Measurements from ENCODE around the gene RTN1.

Gene RTN1

DNA sequence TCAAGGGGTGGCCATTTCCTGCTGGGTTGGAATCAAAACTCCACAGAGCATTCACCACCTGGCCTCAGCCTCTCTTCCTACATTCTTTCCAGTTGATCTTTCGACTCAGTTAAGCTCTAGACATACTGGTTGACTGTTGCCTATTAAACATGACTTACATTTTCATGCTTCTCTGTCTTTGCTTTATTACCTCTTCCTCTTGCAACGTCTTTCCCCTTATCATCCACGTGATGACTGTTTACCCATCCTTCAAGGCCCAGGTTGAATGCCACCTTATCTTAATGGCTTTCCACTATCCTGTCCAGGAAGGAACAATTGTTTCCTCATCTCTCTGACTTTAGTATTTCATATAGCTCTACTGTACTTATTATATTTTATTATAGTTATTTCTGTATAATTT, 269.5 kb downstream of the RTN1 start:
- Histone ChIP-seq H3K23ac (ENCODE audit: low read length) (no peak overlapping the region), H3K36me3 (ENCODE audit: control insufficient read depth, insufficient read depth, low read length) (no peaks in the 10 kb centered on the region), H2BK15ac (replicated peaks; ENCODE audit: low read depth) (no peak overlapping the region), H3K79me1 (ENCODE audit: low read length) (no peaks in the 10 kb centered on the region), H2AK5ac (ENCODE audit: low read length) (no peak overlapping the region), H4K8ac (ENCODE audit: low read depth, low read length) (no peak overlapping the region), H3K4me2 (ENCODE audit: low read length) (no peak overlapping the region), H3K27me3 (ENCODE audit: insufficient read depth, low read length, poor library complexity) (no peaks in the 10 kb centered on the region), H2BK120ac (ENCODE audit: low read depth, low read length) (no peak overlapping the region), H3K27ac (ENCODE audit: low read depth, low read length) (no peak overlapping the region), H3K79me2 (ENCODE audit: control insufficient read depth, insufficient read depth, low read length) (no peaks in the 10 kb centered on the region), H3K18ac (ENCODE audit: low read length) (no peak overlapping the region), H2BK5ac (ENCODE audit: low read length) (no peak overlapping the region), H3K4me3 (ENCODE audit: low read length) (no peak overlapping the region), H3K9ac (ENCODE audit: low read length) (no peak overlapping the region), H3K4me1 (ENCODE audit: control insufficient read depth, low read depth, low read length) (no peaks in the 10 kb centered on the region), H3K4ac (ENCODE audit: low read depth, low read length) (no peak overlapping the region), H3K56ac (ENCODE audit: low read length) (no peak overlapping the region), H4K5ac (ENCODE audit: low read length) (no peak overlapping the region)
- DNase-seq: no peak
- no CpG with 5 or more reads among the region's 3 CpGs for WGBS (ENCODE audit: extremely low coverage, insufficient coverage, low lambda C conversion rate)

DNA sequence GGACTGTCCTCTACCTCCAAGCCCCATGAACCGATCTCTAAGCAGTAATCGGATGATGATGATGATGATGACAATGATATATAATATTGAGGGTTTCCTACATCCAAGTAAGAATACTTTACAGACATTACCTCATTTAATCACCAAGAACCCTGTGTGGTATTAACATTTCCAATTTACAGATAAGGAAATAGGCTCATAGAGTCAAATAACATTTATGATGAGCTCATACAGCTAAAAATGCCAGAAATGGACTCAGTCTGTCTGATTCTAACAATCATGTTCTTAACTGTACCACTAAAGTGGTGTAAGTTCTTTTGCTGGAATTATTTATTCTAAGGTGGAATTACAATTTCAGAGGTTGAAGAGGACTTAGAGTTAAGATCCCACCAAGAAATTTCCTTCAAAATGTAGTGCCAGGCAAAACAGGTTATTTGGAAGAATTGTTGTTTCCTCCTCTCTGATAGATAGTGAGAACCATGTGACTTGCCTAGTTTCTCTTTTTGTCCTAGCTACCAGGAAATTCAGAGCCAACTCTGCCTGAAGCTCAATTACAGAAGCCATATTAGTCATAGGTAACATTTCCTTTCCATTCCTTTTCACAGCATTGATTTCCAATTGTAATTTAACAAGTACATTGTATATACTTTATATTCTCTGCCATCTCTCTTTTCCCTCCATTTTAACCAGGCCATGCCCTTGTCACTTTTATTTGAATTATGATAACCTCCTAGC, 270.2 kb downstream of the RTN1 start:
- H2BK15ac ChIP-seq (replicated peaks; ENCODE audit: low read depth): no peak overlapping the region

DNA sequence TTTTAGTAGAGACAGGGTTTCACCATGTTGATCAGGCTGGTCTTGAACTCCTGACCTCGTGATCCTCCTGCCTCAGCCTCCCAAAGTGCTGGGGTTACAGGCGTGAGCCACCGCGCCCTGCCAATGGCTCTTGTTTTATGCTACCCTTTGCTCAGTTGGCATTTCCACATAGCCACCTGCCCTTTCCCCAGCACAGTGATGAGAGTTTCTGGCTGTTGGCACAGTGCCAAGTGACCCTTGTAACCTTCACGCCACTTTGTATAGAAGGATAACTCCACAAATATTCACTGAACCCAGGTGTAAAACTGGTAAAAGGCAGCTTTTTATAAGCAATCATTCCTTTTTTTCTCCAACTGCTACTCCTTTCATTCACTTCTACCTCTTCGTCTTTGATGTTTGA, 275.5 kb downstream of the RTN1 start:
- no peak for DNase-seq
- no peak overlapping the region for H3K56ac ChIP-seq (ENCODE audit: low read length)

More for the DNA sequence above, 270.2 kb downstream of the RTN1 start:
- Histone ChIP-seq H3K4me3 (ENCODE audit: low read length) (no peak overlapping the region), H3K27ac (ENCODE audit: low read depth, low read length) (no peak overlapping the region), H3K18ac (ENCODE audit: low read length) (no peak overlapping the region), H3K36me3 (ENCODE audit: control insufficient read depth, insufficient read depth, low read length) (no peaks in the 10 kb centered on the region), H3K4me2 (ENCODE audit: low read length) (no peak overlapping the region), H4K5ac (ENCODE audit: low read length) (no peak overlapping the region), H2AK5ac (ENCODE audit: low read length) (no peak overlapping the region), H3K4me1 (ENCODE audit: control insufficient read depth, low read depth, low read length) (no peaks in the 10 kb centered on the region), H2BK120ac (ENCODE audit: low read depth, low read length) (no peak overlapping the region), H3K9ac (ENCODE audit: low read length) (no peak overlapping the region), H4K8ac (ENCODE audit: low read depth, low read length) (no peak overlapping the region), H3K56ac (ENCODE audit: low read length) (no peak overlapping the region), H3K4ac (ENCODE audit: low read depth, low read length) (no peak overlapping the region), H3K79me2 (ENCODE audit: control insufficient read depth, insufficient read depth, low read length) (no peaks in the 10 kb centered on the region), H3K27me3 (ENCODE audit: insufficient read depth, low read length, poor library complexity) (no peaks in the 10 kb centered on the region), H3K23ac (ENCODE audit: low read length) (no peak overlapping the region), H2BK5ac (ENCODE audit: low read length) (no peak overlapping the region), H3K79me1 (ENCODE audit: low read length) (no peaks in the 10 kb centered on the region)
- DNase-seq: no peak
- no CpG with 5 or more reads among the region's 2 CpGs for WGBS (ENCODE audit: extremely low coverage, insufficient coverage, low lambda C conversion rate)

DNA sequence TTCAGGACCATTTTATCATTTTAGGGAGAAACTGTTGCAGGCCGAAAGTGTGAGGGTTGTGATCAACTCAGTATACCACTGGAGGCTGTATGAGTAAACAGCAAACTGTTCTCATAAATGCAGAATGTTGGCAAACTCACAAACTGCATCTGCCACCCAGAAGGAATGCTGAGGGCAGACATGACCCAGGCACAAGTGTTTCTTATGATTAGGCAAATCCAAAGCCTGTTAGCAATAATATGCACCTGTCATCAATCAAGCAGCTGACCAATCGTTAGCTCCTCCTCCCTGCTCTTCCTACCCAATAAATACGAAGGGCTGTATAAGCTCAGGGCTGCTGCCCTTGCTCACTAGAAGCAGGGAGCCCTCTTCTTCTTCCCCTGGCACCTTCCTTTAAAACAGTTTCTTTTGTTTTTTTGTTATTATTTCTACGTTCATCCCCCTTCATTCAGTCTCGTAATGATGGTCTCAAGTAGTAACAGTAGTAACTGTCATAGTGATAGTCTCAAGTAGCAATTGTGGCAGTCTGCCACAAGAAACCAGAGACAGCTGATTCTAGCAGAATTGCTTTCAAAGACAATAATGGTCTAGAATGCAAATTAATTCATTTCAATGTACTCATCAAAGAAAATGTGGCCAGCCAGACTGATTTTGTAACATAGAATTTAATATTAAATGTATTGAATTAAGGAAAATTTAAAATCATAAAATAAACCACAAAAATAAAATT, 278.8 kb downstream of the RTN1 start:
- H3K27me3 ChIP-seq (ENCODE audit: insufficient read depth, low read length, poor library complexity): no peaks in the 10 kb centered on the region
- DNase-seq: no peak
- no peak overlapping the region for H3K23ac ChIP-seq (ENCODE audit: low read length)
- no peak overlapping the region for H3K27ac ChIP-seq (ENCODE audit: low read depth, low read length)
- H3K56ac ChIP-seq (ENCODE audit: low read length): no peak overlapping the region
- H2AK5ac ChIP-seq (ENCODE audit: low read length): no peak overlapping the region
- WGBS (ENCODE audit: extremely low coverage, insufficient coverage, low lambda C conversion rate): no CpG with 5 or more reads among the region's 5 CpGs
- H2BK15ac ChIP-seq (replicated peaks; ENCODE audit: low read depth): no peak overlapping the region
- no peaks in the 10 kb centered on the region for H3K36me3 ChIP-seq (ENCODE audit: control insufficient read depth, insufficient read depth, low read length)
- no peak overlapping the region for H2BK120ac ChIP-seq (ENCODE audit: low read depth, low read length)
- no peak overlapping the region for H3K4me2 ChIP-seq (ENCODE audit: low read length)
- no peak overlapping the region for H3K9ac ChIP-seq (ENCODE audit: low read length)
- H3K18ac ChIP-seq (ENCODE audit: low read length): no peak overlapping the region
- H3K79me1 ChIP-seq (ENCODE audit: low read length): no peaks in the 10 kb centered on the region
- H4K8ac ChIP-seq (ENCODE audit: low read depth, low read length): no peak overlapping the region
- no peaks in the 10 kb centered on the region for H3K79me2 ChIP-seq (ENCODE audit: control insufficient read depth, insufficient read depth, low read length)
- no peak overlapping the region for H3K4ac ChIP-seq (ENCODE audit: low read depth, low read length)
- no peaks in the 10 kb centered on the region for H3K4me1 ChIP-seq (ENCODE audit: control insufficient read depth, low read depth, low read length)
- H2BK5ac ChIP-seq (ENCODE audit: low read length): no peak overlapping the region
- no peak overlapping the region for H3K4me3 ChIP-seq (ENCODE audit: low read length)
- H4K5ac ChIP-seq (ENCODE audit: low read length): no peak overlapping the region

More for the DNA sequence above, 275.5 kb downstream of the RTN1 start:
- Histone ChIP-seq H3K4me2 (ENCODE audit: low read length) (no peak overlapping the region), H2BK15ac (replicated peaks; ENCODE audit: low read depth) (no peak overlapping the region), H3K4me1 (ENCODE audit: control insufficient read depth, low read depth, low read length) (no peaks in the 10 kb centered on the region), H2BK120ac (ENCODE audit: low read depth, low read length) (no peak overlapping the region), H3K4me3 (ENCODE audit: low read length) (no peak overlapping the region), H3K27ac (ENCODE audit: low read depth, low read length) (no peak overlapping the region), H3K23ac (ENCODE audit: low read length) (no peak overlapping the region), H3K9ac (ENCODE audit: low read length) (no peak overlapping the region), H3K79me1 (ENCODE audit: low read length) (no peaks in the 10 kb centered on the region), H2AK5ac (ENCODE audit: low read length) (no peak overlapping the region), H4K8ac (ENCODE audit: low read depth, low read length) (no peak overlapping the region), H4K5ac (ENCODE audit: low read length) (no peak overlapping the region), H3K4ac (ENCODE audit: low read depth, low read length) (no peak overlapping the region), H3K79me2 (ENCODE audit: control insufficient read depth, insufficient read depth, low read length) (no peaks in the 10 kb centered on the region), H2BK5ac (ENCODE audit: low read length) (no peak overlapping the region), H3K36me3 (ENCODE audit: control insufficient read depth, insufficient read depth, low read length) (no peaks in the 10 kb centered on the region), H3K27me3 (ENCODE audit: insufficient read depth, low read length, poor library complexity) (no peaks in the 10 kb centered on the region), H3K18ac (ENCODE audit: low read length) (no peak overlapping the region)
- no CpG with 5 or more reads among the region's 6 CpGs for WGBS (ENCODE audit: extremely low coverage, insufficient coverage, low lambda C conversion rate)

DNA sequence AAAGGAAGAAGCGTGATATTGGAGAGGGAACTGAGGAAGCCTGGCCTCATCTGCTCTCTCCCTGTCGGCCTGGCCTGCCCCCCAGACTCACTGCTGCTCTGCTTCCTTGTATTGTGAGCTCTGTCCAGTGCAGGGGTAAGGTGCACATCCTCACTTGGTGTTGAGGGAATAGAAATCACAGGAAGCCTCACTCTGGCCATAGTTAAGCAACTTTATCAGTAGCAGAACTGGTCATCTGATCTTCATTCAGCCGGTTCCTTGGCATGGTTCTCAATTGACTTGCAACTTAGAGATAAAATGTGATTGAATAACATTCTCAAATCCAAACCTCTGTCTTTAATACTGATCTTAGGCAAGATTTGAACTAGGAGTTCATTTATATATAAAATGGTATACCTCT, 282.5 kb downstream of the RTN1 start:
- no CpG with 5 or more reads among the region's 3 CpGs for WGBS (ENCODE audit: extremely low coverage, insufficient coverage, low lambda C conversion rate)
- Histone ChIP-seq H2BK120ac (ENCODE audit: low read depth, low read length) (no peak overlapping the region), H3K23ac (ENCODE audit: low read length) (no peak overlapping the region)

More for the DNA sequence above, 282.5 kb downstream of the RTN1 start:
- Histone ChIP-seq H3K27me3 (ENCODE audit: insufficient read depth, low read length, poor library complexity) (no peaks in the 10 kb centered on the region), H4K8ac (ENCODE audit: low read depth, low read length) (no peak overlapping the region), H3K36me3 (ENCODE audit: control insufficient read depth, insufficient read depth, low read length) (no peaks in the 10 kb centered on the region), H2AK5ac (ENCODE audit: low read length) (no peak overlapping the region), H3K9ac (ENCODE audit: low read length) (no peak overlapping the region), H3K4ac (ENCODE audit: low read depth, low read length) (no peak overlapping the region), H3K4me2 (ENCODE audit: low read length) (no peak overlapping the region), H3K18ac (ENCODE audit: low read length) (no peak overlapping the region), H3K4me3 (ENCODE audit: low read length) (no peak overlapping the region), H2BK15ac (replicated peaks; ENCODE audit: low read depth) (no peak overlapping the region), H3K79me2 (ENCODE audit: control insufficient read depth, insufficient read depth, low read length) (no peaks in the 10 kb centered on the region), H3K27ac (ENCODE audit: low read depth, low read length) (no peak overlapping the region), H3K4me1 (ENCODE audit: control insufficient read depth, low read depth, low read length) (no peaks in the 10 kb centered on the region), H4K5ac (ENCODE audit: low read length) (no peak overlapping the region), H3K56ac (ENCODE audit: low read length) (no peak overlapping the region), H3K79me1 (ENCODE audit: low read length) (no peaks in the 10 kb centered on the region), H2BK5ac (ENCODE audit: low read length) (no peak overlapping the region)
- no peak for DNase-seq
